NCI-H774 (cell line): ENCODE results near the gene ZNF488.

Experiments used
- DNase-seq: peaks from one replicate; lab custom pipeline; 2025; lab: John Stamatoyannopoulos, UW

ZNF488 gene

DNA sequence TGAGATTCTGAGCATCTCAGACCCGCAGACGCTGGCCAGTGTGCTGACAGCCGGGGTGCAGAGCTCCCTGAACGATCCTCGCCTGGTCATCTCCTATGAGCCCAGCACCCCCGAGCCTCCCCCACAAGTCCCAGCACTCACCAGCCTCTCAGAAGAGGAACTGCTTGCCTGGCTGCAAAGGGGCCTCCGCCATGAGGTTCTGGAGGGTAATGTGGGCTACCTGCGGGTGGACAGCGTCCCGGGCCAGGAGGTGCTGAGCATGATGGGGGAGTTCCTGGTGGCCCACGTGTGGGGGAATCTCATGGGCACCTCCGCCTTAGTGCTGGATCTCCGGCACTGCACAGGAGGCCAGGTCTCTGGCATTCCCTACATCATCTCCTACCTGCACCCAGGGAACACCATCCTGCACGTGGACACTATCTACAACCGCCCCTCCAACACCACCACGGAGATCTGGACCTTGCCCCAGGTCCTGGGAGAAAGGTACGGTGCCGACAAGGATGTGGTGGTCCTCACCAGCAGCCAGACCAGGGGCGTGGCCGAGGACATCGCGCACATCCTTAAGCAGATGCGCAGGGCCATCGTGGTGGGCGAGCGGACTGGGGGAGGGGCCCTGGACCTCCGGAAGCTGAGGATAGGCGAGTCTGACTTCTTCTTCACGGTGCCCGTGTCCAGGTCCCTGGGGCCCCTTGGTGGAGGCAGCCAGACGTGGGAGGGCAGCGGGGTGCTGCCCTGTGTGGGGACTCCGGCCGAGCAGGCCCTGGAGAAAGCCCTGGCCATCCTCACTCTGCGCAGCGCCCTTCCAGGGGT, 35.2 kb downstream of the ZNF488 start:
- no peak for DNase-seq

DNA sequence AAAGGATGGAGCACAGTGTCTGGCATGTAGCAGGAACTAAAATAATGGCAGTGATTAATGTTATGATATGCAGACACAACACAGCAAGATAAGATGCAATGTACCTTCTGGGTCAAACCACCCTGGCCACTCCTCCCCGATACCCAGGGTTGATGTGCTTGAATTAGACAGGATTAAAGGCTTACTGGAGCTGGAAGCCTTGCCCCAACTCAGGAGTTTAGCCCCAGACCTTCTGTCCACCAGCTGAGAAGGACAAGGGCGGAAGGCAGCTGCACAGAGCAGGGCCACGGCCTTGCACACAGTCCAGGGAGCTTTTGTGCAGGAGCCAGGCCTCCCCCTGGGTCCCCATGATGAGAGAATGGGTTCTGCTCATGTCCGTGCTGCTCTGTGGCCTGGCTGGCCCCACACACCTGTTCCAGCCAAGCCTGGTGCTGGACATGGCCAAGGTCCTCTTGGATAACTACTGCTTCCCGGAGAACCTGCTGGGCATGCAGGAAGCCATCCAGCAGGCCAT, 35.9 kb downstream of the ZNF488 start, which contains the start of gene RBP3:
RBP3 (plus strand) TSS at position 226 of the 514 bp plus-strand sequence; CDS start at position 348, 122 bp downstream.
- no peak for DNase-seq

DNA sequence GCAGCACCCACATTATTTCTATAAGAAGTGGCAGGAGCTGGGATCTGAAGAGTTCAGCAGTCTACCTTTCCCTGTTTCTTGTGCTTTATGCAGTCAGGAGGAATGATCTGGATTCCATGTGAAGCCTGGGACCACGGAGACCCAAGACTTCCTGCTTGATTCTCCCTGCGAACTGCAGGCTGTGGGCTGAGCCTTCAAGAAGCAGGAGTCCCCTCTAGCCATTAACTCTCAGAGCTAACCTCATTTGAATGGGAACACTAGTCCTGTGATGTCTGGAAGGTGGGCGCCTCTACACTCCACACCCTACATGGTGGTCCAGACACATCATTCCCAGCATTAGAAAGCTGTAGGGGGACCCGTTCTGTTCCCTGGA, 36.8 kb downstream of the ZNF488 start:
- no peak for DNase-seq

DNA sequence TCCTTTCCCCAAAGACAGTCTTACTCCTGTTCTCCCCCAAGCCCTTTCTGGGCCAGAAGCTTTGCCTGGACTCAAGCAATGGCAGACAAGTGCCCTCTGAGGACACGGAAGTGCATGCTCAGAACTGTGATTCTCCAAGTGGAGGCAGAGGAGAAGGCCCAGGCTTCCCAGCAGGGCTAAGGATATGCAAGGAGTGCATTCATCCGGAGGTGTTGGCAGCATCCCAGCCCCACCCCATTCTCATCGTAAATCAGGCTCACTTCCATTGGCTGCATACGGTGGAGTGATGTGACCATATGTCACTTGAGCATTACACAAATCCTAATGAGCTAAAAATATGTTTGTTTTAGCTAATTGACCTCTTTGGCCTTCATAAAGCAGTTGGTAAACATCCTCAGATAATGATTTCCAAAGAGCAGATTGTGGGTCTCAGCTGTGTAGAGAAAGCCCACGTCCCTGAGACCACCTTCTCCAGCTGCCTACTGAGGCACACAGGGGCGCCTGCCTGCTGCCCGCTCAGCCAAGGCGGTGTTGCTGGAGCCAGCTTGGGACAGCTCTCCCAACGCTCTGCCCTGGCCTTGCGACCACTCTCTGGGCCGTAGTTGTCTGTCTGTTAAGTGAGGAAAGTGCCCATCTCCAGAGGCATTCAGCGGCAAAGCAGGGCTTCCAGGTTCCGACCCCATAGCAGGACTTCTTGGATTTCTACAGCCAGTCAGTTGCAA, 37.4 kb downstream of the ZNF488 start:
- DNase-seq, result peak; percentile 62

DNA sequence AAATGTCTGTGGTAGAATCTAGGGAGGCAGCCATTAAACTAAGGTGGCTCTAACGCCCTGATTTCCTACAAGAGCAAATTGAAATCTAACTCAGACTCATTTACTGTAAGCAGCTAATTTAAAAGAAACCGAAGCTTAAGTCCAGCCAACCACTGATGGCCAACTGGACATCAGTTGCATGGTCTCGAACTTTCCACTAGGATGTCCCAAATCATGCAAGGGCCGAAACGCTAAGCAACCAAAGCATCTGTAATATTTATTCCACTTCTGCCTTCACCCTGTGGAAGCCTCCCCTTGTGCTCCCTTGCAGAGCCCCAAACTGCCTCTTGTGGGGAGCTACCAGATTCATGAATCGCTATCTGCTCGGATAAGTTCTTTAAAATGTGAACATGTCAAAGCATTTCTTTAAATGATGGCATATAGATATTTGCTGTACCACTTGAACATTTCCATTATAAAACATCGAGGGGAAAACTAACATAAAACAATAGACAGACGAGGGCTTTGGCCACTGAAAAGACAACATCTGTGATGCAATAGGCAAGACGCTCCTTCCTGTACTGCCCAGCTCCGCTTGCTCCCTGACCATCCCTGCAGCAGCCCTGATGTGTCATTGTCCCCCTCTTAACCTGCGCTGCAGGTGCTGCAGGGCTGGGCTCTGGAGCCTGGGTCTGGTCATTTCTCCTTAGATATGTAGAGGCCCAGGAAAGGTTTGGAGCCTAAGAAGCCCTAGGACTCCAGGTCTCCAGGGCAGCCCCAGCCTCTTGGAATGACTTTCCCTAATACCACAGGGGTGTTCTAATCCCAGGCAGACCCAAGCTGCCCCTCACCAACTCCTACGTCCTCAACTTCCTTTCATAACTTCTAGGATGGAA, 38.9 kb downstream of the ZNF488 start:
- DNase-seq, result no peak

DNA sequence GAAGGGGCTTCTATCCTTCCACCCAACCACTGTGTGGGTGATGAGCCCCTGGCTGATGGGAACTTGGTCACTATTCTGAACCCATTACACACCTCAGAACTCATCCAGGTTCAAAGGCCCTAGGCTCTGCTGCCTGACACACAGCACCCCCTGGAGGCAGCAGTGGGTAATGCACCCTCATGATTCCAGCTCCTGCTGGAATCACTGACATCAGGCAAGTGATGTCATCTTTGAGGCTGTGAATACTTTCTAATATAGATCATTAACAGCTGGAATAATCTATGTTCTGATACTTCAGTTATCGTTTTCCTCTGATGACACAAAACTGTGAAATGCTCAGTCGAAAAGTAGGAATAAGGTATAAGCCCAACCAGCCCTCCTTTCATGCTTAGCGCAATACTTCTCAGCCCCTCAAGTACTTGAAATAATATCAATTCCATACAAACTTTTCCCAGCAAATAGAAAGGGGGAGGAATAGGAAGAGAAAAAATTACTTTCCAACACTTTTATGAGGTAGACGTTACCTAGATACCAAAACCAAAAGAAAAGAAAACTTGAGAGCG, 43.4 kb downstream of the ZNF488 start:
- DNase-seq, result peak; percentile 30

DNA sequence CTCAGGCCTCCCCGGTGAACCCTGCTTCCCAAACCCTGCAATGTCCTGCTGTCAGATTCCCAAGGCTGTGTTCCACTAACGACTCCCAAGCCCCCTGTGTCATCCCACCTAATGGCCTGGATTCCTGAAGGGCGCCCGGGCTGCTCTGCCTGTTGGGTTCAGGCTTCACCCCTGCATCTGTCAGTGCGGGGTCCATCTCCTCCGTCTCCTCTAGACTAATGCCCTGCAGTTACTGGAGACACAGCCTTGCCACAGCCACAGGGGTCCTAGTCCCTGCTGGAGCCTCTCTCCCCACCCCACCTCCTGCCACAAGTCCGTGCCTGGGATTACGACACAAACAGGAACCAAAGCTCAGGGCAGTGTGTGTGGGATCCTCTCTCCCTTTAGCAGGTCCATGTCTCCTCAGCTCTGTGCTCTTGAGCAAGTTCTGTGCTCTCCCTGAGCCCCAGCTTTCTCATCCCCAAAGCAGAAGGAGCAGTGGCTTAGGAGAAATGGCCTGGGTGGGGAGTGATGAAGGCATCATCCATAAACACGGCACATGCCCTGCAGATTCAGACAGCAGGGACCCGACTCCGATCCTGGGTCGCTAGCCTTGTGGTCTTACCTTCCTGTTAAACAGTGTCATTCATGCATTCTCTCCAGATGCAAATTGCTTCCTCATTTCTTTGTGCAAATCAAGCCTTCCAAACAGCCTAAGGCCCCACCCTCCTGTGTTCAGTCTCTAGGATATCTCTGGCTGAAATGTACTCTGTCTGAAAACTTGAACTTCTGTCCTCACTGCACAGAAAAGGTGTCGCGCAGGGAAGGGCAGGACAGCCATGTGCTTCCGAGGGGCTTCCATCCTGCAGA, 44.1 kb downstream of the ZNF488 start:
- DNase-seq, result no peak

DNA sequence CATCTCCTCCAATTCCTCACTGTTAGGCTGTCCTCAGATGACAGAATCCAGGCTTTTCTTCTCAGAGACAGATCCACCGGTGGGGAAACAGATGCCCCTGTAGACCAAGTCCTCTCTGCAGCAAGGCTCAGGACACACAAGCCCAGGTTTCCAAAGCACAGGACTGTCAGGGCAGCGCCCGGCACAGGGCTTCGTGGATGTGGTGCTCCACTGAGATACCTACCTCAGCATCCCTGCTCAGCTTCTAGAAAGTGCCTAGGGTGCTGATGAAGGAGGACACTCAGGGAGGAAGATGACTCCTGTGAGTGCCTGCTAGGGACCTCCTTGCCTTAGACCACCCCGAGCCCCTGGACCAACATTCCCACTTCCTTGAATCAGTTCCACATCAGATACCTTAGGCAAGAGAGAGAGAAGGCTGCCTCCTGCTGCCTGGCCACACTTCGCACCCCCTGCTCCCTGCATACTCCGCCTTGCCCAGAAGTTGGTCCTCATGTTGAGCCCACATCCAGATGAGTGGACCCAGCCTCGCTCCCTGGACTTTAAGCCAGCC, 44.8 kb downstream of the ZNF488 start:
- DNase-seq, result no peak

DNA sequence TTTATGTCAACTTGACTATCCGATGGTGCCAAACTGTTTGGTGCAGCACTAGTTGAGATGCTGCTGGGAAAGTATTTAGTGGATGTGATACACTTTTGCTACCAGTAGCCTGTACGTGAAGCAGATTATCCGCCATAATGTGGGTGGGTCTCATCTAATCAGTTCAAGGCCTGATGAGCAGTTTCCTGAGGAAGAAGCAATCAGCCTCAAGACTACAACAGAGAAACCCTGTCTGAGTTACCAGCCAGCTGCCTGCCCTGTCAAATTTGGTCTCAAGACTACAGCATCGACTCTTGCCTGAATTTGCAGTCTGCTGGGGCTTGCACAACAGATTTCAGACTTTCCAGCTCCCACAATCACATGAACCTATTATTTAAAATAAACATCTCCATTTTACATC, 46.8 kb downstream of the ZNF488 start:
- DNase-seq, result no peak

DNA sequence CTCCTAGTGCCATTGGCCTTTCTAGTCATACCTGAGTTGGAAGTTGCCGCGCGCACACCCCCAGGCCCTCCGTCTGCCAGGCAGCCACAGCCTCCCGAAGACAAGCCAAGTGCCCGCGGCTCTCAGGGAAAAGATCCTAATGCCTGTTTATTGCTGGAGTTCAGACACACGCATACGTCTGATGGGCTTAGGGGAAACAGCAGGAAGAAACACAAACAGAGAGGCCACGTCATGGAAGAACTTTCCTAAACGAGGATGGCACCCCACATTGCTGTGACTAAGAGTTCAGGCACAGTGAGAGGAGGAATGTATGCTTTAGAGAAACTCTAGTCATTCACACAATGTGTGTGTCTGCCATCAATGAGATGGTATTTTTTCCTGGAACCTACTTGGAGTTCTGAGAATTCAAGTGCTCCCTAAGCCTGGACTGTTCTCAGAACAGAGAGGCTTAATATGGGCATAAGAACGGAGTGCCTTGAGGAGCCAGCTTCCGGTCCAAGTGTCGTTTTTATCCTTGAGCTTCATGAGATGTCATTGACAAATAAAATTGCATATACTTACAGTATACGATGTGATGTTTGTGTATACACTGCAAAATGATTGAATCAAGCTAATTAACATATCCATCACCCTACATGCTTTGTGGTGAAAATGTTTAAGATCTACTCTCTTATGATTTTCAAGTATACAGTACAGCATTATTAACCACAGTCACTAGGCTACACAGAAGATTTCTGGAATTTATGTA, 47.5 kb downstream of the ZNF488 start:
- DNase-seq, result no peak

DNA sequence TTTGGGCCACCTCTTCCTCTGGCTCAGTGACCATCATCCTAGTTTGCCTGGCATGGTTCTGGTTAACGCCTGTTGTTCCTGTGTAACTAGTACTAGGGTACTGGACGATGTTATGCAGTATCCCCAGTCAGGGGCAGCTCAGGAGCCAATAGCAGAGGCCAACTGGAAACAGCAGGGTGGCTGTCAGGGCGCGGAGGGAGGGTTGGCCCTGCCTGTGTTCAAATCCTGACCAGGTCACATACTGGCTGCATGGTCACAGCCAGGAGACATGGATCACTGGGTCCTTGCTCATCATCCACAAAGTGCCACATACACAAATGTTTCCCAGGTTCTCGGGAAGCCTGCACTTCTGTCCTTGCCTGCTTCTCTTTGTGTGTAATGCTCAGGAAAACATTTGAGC, 48.2 kb downstream of the ZNF488 start:
- no peak for DNase-seq

DNA sequence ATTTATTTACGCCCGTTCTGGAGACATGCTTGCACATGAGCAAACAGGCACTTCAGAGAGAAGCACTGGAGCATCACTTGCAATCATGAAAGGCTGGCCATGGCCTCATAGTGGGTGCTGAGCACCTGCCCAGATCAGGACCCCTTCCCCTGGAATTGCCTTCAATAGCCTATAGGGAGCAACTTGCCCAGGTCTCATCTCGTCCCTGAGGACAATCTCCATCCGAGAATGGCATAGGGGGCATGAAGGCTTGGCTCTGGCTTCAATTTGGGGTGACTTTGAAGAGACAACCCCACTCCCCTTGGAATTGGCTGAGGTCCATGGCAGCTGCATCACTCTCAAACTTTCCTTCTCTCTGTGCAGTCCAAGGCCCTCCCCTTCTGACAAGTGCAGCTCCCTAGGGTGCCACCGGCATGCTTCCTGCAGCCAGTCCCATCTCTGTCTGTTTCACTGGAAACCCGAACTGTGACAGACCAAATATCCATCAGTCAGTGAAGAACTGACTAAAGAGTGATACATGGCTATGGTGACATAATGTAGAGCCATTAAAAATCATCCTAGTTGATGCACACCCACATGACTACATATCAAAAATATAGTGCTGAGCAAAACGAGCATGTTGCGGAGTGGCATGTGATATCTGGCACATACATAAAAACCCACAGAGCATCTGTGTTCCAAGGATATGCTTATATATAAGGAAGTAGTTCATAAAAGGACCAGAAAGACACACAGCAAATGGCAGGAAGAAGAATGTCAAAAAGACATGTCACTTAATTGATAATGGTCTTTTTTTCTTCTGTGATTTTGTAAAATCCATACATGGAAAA, 49.4 kb downstream of the ZNF488 start:
- no peak for DNase-seq

DNA sequence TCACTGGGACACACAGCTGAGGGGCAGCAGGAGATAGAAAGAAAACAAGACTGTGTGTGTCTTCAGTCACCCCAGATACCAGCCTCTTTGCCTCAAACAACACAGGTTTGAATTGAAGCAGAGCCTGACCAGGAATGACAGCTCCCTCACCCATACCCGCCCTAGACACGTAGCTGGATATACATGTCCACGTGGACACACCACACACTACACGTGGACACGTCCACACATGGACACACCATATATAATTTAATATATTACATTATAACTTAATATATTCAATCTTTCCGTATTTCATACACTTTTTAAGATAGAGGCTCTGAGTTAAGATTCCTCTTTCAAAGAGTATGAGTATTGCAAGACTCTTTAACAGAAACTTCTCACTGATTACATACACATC, 50.6 kb downstream of the ZNF488 start:
- DNase-seq, result no peak

DNA sequence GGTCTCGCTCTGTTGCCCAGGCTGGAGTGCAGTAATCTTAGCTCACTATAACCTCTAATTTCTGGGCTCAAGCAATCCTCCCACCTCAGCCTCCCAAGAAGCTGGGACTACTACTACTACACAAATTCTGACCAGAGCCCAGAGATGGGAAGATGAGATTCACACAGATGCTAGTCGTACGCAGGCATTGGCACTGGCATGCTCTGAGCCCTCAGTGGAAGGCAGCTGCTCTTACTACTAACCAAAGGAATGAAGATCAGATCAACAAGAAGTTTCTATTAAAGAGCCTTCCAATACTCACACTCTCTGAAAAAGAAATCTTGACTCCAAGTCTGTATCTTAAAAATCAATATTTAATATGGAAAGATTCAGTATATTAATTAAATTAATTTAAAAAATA, 51.1 kb downstream of the ZNF488 start:
- no peak for DNase-seq

DNA sequence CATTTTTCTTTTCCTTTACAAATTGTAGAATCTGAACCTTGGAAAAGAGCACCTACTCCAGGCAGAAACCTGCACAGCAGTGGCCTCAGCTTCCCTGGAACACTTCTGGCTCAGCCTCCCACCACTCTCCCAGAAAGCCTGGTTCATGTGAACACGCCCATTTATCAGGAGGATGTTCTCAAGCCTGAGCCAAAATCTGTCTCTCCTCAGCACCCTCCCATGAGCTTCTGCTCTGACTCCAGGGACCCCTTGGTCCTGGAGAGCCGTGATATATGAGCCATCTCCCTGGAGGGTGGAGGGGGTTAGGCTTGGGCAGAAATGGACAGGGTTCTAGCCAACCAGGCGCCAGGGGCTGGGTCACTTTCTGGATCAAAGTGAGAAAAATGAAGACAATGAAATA, 51.7 kb downstream of the ZNF488 start:
- no peak for DNase-seq

DNA sequence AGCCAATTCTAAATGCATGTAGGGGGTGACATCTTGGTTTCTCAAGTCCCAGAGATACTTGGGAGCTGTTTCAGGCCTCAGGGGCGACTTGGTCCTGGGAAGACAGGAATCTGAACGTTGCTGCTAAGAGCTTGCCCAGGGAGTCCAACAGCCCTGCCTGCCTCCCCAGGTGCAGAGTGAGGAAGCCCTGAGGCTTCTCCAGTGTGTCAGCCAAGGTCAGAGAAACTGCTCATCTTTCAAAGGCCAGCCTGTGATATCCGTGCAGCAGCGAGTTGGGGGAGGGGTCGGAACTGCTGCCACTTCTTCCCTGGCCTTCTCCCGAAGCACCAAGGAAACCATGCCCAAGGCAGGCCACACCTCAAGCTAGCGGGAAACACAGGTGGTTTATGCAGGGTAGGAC, 52.1 kb downstream of the ZNF488 start:
- no peak for DNase-seq

DNA sequence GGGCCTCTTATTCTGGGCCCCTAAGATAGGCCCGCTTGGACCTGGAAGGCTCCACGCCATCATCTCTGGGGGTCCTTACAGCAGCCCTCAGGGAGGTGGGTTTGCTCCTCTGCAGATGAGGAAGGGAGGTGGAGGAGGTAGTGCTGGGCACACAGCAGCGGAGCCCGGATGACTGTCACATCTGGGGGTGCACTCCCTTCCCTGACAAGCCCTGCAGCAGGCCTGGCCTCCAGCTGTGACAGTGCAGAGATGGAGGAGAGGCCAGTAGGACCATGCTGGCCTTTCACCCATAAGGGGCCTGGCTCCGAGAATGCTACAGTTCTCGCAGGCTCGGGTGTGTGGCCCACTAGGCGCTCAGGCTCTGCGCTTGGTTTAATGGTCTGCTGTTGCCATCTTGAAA, 52.6 kb downstream of the ZNF488 start:
- DNase-seq, result no peak

DNA sequence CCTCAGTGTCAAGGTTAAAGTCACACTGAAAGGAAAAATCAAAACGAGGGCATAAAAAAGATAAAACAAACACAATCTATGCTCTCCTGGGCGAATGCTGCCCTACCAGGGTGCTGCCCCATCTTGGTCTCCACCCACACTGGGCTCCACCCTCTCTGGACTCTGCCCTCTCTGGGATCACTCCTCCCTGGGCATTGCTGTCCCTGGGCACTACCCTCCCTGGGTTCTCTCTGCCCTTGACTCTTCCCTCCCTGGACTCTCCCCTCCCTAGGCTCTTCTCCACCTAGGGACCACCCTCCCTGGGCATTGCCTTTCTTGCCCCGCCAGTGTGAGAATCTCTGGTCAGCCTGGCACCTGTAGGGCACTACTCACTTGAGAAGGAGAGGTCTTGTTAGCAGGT, 53.3 kb downstream of the ZNF488 start:
- no peak for DNase-seq

DNA sequence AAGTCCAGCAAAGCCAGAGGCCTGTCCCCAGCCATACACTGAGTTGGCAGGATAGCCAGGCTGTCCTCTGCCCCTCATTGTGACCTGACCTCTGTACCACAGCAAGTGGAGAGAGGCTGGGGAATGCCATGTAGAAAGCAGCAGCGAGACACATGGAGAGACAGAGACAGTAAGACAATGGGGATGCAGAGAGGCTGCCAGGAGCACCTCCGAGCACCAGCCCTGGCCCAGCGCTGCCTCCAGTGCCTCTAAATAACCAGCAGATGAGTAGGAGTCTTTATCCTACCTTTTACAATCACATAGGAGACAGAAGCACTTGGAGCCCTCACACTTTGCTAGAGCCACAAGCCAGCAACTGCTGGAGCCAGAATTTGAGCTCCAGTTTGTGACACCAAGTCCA, 53.7 kb downstream of the ZNF488 start:
- no peak for DNase-seq
